ENCODE data around the gene TBC1D5.

Gene TBC1D5

GRCh38 chr3:17120115-17120514 is 622.3 kb downstream of the TBC1D5 start:
- DNase-seq: no peak

DNA sequence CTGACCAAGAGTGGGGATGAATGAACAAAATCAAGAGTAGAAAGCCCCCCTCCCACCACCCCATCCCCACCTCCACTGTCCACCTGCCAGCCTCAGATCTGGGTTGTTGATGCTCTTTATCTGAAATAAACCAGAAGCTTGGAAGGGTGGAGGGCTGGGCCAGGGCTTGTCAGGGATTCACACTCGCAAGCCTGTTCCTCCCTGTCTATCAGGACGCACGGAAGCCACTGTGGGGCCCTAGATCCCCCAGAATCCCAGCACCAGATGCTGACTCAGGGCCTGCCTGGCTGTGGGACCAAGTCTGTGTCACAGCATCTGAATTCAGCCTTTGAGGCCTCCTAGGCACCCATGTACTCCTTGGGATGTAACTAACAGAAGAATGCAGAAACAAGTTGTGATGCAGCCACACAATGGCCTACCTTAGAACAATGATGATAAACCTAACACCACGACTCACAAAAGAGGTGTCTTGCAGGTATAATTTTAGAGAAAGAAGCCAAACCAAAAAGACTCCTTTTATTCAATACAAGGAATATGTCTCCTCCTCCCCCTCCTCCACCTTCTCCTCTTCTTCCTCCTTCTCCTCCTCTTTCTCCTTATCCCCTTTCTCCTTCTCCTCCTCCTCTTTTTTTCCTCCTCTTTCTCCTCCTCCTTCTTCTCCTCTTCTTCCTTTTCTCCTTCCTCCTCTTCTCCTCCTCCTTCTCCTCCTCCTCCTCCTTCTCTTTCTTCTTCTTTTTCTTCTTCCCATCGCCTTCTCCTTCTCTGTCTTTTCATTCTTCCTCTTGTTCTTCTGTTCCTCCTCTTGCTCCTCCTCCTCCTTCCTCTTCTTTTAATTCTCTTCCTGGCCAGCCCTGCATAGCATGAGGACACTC is 623.0 kb downstream of the TBC1D5 start:
- DNase-seq: no peak

- DNase-seq: no peak
Measured at GRCh38 chr3:17118771-17119170, 623.7 kb downstream of the TBC1D5 start.

DNA sequence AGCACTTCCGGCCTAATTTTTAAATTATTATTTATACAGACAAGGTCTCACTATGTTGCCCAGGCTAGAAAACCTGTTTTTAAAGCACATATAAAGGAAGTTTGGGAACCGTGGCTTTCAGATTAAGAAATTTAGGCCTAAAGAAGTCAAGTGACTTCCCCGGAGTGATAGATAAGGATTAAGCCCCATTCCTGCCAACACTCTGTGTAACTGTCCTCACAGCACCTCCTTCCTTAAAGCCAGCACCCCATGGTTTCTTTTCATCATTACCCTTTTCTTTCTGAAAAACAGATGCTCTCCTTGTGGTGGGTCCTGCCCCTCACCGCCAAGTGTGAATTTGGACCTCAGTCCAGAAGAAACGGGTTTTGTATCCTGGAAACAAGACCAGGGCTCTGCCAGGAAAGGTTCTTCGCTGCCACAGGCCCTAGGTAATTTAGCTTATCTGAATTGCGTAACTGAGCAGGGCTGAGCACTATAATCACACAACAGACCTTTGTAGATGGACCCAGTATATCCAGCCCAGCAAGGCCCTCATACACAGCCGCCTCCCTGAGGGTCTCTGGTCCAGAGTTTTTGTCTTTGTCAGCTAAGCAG is 626.3 kb downstream of the TBC1D5 start:
- no peak for DNase-seq

DNA sequence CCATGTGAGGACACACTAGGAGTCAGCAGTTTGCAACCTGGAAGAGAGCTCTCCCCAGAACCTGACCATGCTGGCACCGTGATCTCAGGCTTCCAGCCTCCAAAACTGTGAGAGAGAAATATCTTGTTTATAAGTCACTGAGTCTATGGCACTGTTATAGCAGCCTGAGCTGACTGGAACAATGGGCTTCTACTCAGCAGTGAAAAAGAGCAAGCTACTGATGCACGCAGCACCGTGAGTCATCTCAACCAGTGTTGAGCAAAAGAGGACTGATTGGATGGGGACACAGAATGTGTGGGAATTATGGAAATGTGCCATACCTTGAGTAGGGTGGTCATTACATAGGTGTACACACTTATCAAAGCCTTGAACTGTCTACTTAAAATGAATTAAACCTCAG is 627.2 kb downstream of the TBC1D5 start:
- DNase-seq: no peak

- no peak for DNase-seq
Measured at GRCh38 chr3:17111586-17111985, 630.8 kb downstream of the TBC1D5 start.

DNA sequence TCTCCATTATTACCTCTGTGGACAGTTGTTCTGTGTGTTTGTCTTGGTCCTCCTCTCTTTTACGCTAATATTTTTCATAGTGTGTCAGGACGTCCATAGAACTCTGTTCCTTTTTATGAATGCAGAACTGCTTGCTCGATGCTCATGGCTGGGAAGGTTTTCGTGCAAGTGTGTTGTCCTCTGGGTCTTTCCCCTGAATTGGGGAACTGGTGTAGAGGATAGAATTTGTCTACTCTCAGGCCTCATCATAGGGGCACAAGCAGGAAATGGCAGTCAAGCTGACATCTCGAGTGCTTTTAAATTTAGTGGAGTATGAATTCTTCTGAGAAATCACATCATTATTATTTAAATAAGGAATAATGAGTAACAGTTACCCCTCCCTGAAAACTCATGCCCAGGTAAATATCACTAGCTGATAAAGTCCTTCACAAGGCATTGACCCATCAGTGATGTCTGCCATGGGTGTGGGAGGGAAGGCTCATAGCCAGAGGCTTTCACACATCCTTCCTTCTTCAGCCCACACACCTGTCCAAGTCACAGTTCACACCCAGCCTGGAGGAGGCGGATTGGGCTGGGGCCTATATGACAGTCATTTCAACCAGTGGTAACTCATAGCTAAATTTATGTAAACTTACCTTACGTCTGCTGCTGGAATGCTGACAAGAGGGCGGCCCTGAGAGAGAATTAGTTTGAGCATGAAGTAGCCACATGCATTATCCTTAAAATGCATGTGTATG is 631.6 kb downstream of the TBC1D5 start:
- no peak for DNase-seq

Data from CD4-positive, alpha-beta T cell treated with Interleukin-17A for 1 hour (primary cell).